CD8-positive, alpha-beta memory T cell (primary cell): ENCODE data around the gene FCHO2. TPM values are rescaled to one million over a fixed set of nuclear protein-coding genes. Genes with fewer than 3 reads are reported as not detected.
"Not testable (repeated sequence)": the region's sequence is repeated elsewhere in the genome, so short reads cannot be mapped to it uniquely, and the experiment has no call there.

ENCODE experiments used
- CTCF ChIA-PET: fragments of 350-600 bp; sonication (Branson Sonifier 250); formaldehyde crosslinking; loops from one replicate; lab custom pipeline; 2021; ENCODE audit warnings: antibody characterized with exemption; lab: Charles Lee
- POLR2A ChIA-PET: fragments of 350-600 bp; sonication (Branson Sonifier 250); formaldehyde crosslinking; loops from one replicate; lab custom pipeline; 2021; ENCODE audit warnings: antibody characterized with exemption; lab: Charles Lee
- DNase-seq, 5 donors: peaks; one replicate each; pipeline versions ENCODE4 v3.0.0 to v3.0.0-alpha.2; 2020 to 2022; ENCODE audit warnings: mixed read lengths in 1 of 5
- H3K27ac ChIP-seq: one replicate; pipeline ENCODE4 v1.7.0; 2013; ENCODE audit warnings: low read depth, mild to moderate bottlenecking, low read length, moderate library complexity
- H3K27me3 ChIP-seq: 2 replicates; pipeline ENCODE4 v1.7.0; 2013; ENCODE audit warnings: low read length, mild to moderate bottlenecking; ENCODE audit not compliant: insufficient read depth, poor library complexity, severe bottlenecking
- H3K36me3 ChIP-seq: 2 replicates; pipeline ENCODE4 v1.7.0; 2013; ENCODE audit warnings: mild to moderate bottlenecking, low read length, moderate library complexity; ENCODE audit not compliant: insufficient read depth
- H3K4me1 ChIP-seq: 2 replicates; pipeline ENCODE4 v1.7.0; 2013; ENCODE audit warnings: mild to moderate bottlenecking, low read length, moderate library complexity; ENCODE audit not compliant: insufficient read depth
- H3K4me3 ChIP-seq: 2 replicates; pipeline ENCODE4 v1.7.0; 2013; ENCODE audit warnings: mild to moderate bottlenecking, low read length
- H3K9me3 ChIP-seq: 2 replicates; pipeline ENCODE4 v1.7.0; 2013; ENCODE audit warnings: mild to moderate bottlenecking, low read length
- H3K27ac Mint-ChIP-seq, 8 donors: one replicate each; pipeline ENCODE4 v1.8.0; 2020 to 2021; ENCODE audit warnings: mixed read lengths in 8 of 8, mild to moderate bottlenecking in 6 of 8, inconsistent platforms in 3 of 8, moderate library complexity in 3 of 8
- H3K27me3 Mint-ChIP-seq, 2 donors: one replicate each; pipeline ENCODE4 v1.8.0; 2020 to 2021; ENCODE audit warnings: mixed read lengths in 2 of 2, mild to moderate bottlenecking in 1 of 2, moderate library complexity in 1 of 2
- H3K36me3 Mint-ChIP-seq, 3 donors: one replicate each; pipeline ENCODE4 v1.8.0; 2020 to 2021; ENCODE audit warnings: mixed read lengths in 3 of 3, inconsistent platforms in 1 of 3, mild to moderate bottlenecking in 1 of 3
- H3K4me1 Mint-ChIP-seq, 3 donors: one replicate each; pipeline ENCODE4 v1.8.0; 2020 to 2021; ENCODE audit warnings: mixed read lengths in 3 of 3, inconsistent platforms in 1 of 3, mild to moderate bottlenecking in 1 of 3
- H3K4me3 Mint-ChIP-seq, 7 donors: one replicate each; pipeline ENCODE4 v1.8.0; 2020 to 2021; ENCODE audit warnings: mixed read lengths in 7 of 7, mild to moderate bottlenecking in 6 of 7, moderate library complexity in 4 of 7, inconsistent platforms in 2 of 7
- H3K9me3 Mint-ChIP-seq, 5 donors: one replicate each; pipeline ENCODE4 v1.8.0; 2020 to 2022; ENCODE audit warnings: mixed read lengths in 5 of 5, mild to moderate bottlenecking in 3 of 5, moderate library complexity in 2 of 5, inconsistent platforms in 1 of 5
- polyA plus RNA-seq: library from polyadenylated mRNA; unstranded; fragments of 300-500 nt; fragmentation: Illumina TruSeq; gene quantifications from one replicate; pipeline ENCODE4 v1.2.3, GENCODE V29; 2021
- total RNA-seq, 2 experiments: library from RNA; stranded (reverse); gene quantifications; one replicate each; pipeline ENCODE4 v1.2.3, GENCODE V29; 2021

Gene FCHO2
- total and polyA plus RNA-seq, 3 experiments from 2014 or later: 0.98 to 4.2 (median 3.9) TPM

- POLR2A ChIA-PET, H3K4me3 ChIP-seq, H3K27me3 ChIP-seq, DNase-seq, H3K4me3 Mint-ChIP-seq, H3K9me3 ChIP-seq, H3K4me1 ChIP-seq, H3K27ac Mint-ChIP-seq, H3K36me3 ChIP-seq, H3K27me3 Mint-ChIP-seq, H3K4me1 Mint-ChIP-seq, H3K27ac ChIP-seq, H3K9me3 Mint-ChIP-seq, CTCF ChIA-PET: not testable (repeated sequence)
- H3K36me3 Mint-ChIP-seq: peaks cover 0 to 12% (median 7%) of the 10 kb centered on the region in 3 donors
Measured at GRCh38 chr5:73024946-73025544, 69.2 kb downstream of the FCHO2 start.

GRCh38 chr5:73027361-73027760 lies 71.5 kb downstream of the FCHO2 start:
- Mint-ChIP-seq H3K36me3 (peaks cover 0 to 8% (median 7%) of the 10 kb centered on the region in 3 donors), H3K27me3 (no peaks in the 10 kb centered on the region), H3K4me3 (no peak overlapping the region), H3K9me3 (no peaks in the 10 kb centered on the region), H3K4me1 (no peaks in the 10 kb centered on the region), H3K27ac (no peak overlapping the region)
- H3K27ac ChIP-seq: no peak overlapping the region
- no peak for DNase-seq
- ChIA-PET POLR2A (no interaction called here), CTCF (no interaction called here)
- H3K4me1 ChIP-seq: no peaks in the 10 kb centered on the region
- no peaks in the 10 kb centered on the region for H3K9me3 ChIP-seq
- no peaks in the 10 kb centered on the region for H3K27me3 ChIP-seq
- no peak overlapping the region for H3K4me3 ChIP-seq
- H3K36me3 ChIP-seq: no peaks in the 10 kb centered on the region

- CTCF ChIA-PET: interaction anchor here (0.7 kb wide), 1 partner anchor 20 kb away, joined by 3 read pairs; no protein-coding TSS in a partner anchor
- no peaks in the 10 kb centered on the region for H3K4me1 Mint-ChIP-seq
- Histone ChIP-seq H3K36me3 (no peaks in the 10 kb centered on the region), H3K27ac (no peak overlapping the region), H3K4me1 (no peaks in the 10 kb centered on the region), H3K9me3 (no peaks in the 10 kb centered on the region), H3K27me3 (no peaks in the 10 kb centered on the region), H3K4me3 (no peak overlapping the region)
- peaks cover 0 to 8% (median 7%) of the 10 kb centered on the region in 3 donors for H3K36me3 Mint-ChIP-seq
- H3K9me3 Mint-ChIP-seq: no peaks in the 10 kb centered on the region
- H3K27ac Mint-ChIP-seq: no peak overlapping the region
- no peak for DNase-seq
- H3K27me3 Mint-ChIP-seq: no peaks in the 10 kb centered on the region
- POLR2A ChIA-PET: no interaction called here
- no peak overlapping the region for H3K4me3 Mint-ChIP-seq
Measured at GRCh38 chr5:73027816-73028215, 72.0 kb downstream of the FCHO2 start.

GRCh38 chr5:73028991-73029595 lies 73.3 kb downstream of the FCHO2 start:
- peaks cover 0 to 8% (median 7%) of the 10 kb centered on the region in 3 donors for H3K36me3 Mint-ChIP-seq
- ChIA-PET CTCF (no interaction called here), POLR2A (no interaction called here)
- H3K27me3 Mint-ChIP-seq: no peaks in the 10 kb centered on the region
- H3K9me3 Mint-ChIP-seq: no peaks in the 10 kb centered on the region
- Histone ChIP-seq H3K4me3 (no peak overlapping the region), H3K4me1 (no peaks in the 10 kb centered on the region), H3K27me3 (no peaks in the 10 kb centered on the region), H3K9me3 (no peaks in the 10 kb centered on the region), H3K27ac (no peak overlapping the region), H3K36me3 (no peaks in the 10 kb centered on the region)
- no peaks in the 10 kb centered on the region for H3K4me1 Mint-ChIP-seq
- H3K4me3 Mint-ChIP-seq: no peak overlapping the region
- H3K27ac Mint-ChIP-seq: peak overlapping the region in 1 of 8 donors; percentile 3
- no peak for DNase-seq

- H3K27ac Mint-ChIP-seq: no peak overlapping the region
Measured at GRCh38 chr5:73030531-73030930, 74.7 kb downstream of the FCHO2 start.

GRCh38 chr5:73030995-73031394 lies 75.2 kb downstream of the FCHO2 start:
- Mint-ChIP-seq H3K27me3 (no peaks in the 10 kb centered on the region), H3K36me3 (peaks cover 0 to 8% (median 2%) of the 10 kb centered on the region in 3 donors), H3K9me3 (no peaks in the 10 kb centered on the region), H3K4me3 (no peak overlapping the region), H3K4me1 (no peaks in the 10 kb centered on the region), H3K27ac (no peak overlapping the region)
- ChIA-PET CTCF (no interaction called here), POLR2A (no interaction called here)
- no peaks in the 10 kb centered on the region for H3K27me3 ChIP-seq
- H3K4me3 ChIP-seq: no peak overlapping the region
- no peaks in the 10 kb centered on the region for H3K4me1 ChIP-seq
- no peak for DNase-seq
- no peaks in the 10 kb centered on the region for H3K9me3 ChIP-seq
- no peaks in the 10 kb centered on the region for H3K36me3 ChIP-seq
- H3K27ac ChIP-seq: no peak overlapping the region

More at GRCh38 chr5:73030531-73030930, 74.7 kb downstream of the FCHO2 start:
- Histone ChIP-seq H3K27ac (no peak overlapping the region), H3K9me3 (no peaks in the 10 kb centered on the region), H3K27me3 (no peaks in the 10 kb centered on the region), H3K36me3 (no peaks in the 10 kb centered on the region), H3K4me1 (no peaks in the 10 kb centered on the region), H3K4me3 (no peak overlapping the region)
- Mint-ChIP-seq H3K4me1 (no peaks in the 10 kb centered on the region), H3K4me3 (no peak overlapping the region), H3K27me3 (no peaks in the 10 kb centered on the region), H3K9me3 (no peaks in the 10 kb centered on the region), H3K36me3 (peaks cover 0 to 8% (median 7%) of the 10 kb centered on the region in 3 donors)
- ChIA-PET CTCF (no interaction called here), POLR2A (no interaction called here)
- DNase-seq: no peak

GRCh38 chr5:73031839-73032238 lies 76.0 kb downstream of the FCHO2 start:
- POLR2A ChIA-PET: no interaction called here
- no peak overlapping the region for H3K4me3 ChIP-seq
- H3K36me3 ChIP-seq: no peaks in the 10 kb centered on the region
- no peaks in the 10 kb centered on the region for H3K27me3 ChIP-seq
- no peaks in the 10 kb centered on the region for H3K4me1 Mint-ChIP-seq
- no peak overlapping the region for H3K4me3 Mint-ChIP-seq
- H3K9me3 Mint-ChIP-seq: no peaks in the 10 kb centered on the region
- H3K27me3 Mint-ChIP-seq: no peaks in the 10 kb centered on the region
- H3K27ac ChIP-seq: no peak overlapping the region
- DNase-seq: no peak
- H3K36me3 Mint-ChIP-seq: peaks cover 0 to 8% (median 2%) of the 10 kb centered on the region in 3 donors
- H3K27ac Mint-ChIP-seq: no peak overlapping the region
- CTCF ChIA-PET: no interaction called here
- H3K4me1 ChIP-seq: no peaks in the 10 kb centered on the region
- H3K9me3 ChIP-seq: no peaks in the 10 kb centered on the region

GRCh38 chr5:73032635-73033034 lies 76.8 kb downstream of the FCHO2 start:
- DNase-seq: no peak
- no peaks in the 10 kb centered on the region for H3K4me1 Mint-ChIP-seq
- CTCF ChIA-PET: no interaction called here
- no peak overlapping the region for H3K4me3 Mint-ChIP-seq
- no peaks in the 10 kb centered on the region for H3K9me3 Mint-ChIP-seq
- H3K36me3 Mint-ChIP-seq: peaks cover 0 to 4% (median 0%) of the 10 kb centered on the region in 3 donors
- no peaks in the 10 kb centered on the region for H3K27me3 Mint-ChIP-seq
- H3K4me3 ChIP-seq: no peak overlapping the region
- H3K27me3 ChIP-seq: no peaks in the 10 kb centered on the region
- no peaks in the 10 kb centered on the region for H3K36me3 ChIP-seq
- no peak overlapping the region for H3K27ac ChIP-seq
- no peaks in the 10 kb centered on the region for H3K4me1 ChIP-seq
- H3K27ac Mint-ChIP-seq: no peak overlapping the region
- no peaks in the 10 kb centered on the region for H3K9me3 ChIP-seq
- POLR2A ChIA-PET: no interaction called here
